Measurements from ENCODE around the gene RRP12.

RRP12 gene

GRCh38 chr10:97366572-97366971 lies 34.6 kb downstream of the RRP12 start:
- H3K4me1 ChIP-seq (ENCODE audit: insufficient read depth, low read length, severe bottlenecking), result peaks cover 12% of the 10 kb centered on the region
- no peaks in the 10 kb centered on the region for H3F3A ChIP-seq (ENCODE audit: insufficient read depth, low read length)
- H3K36me3 ChIP-seq (ENCODE audit: insufficient read depth, low read length), result peaks cover 19% of the 10 kb centered on the region; the same call in 1 of the 2 replicates
- no peaks in the 10 kb centered on the region for H3K27me3 ChIP-seq (ENCODE audit: insufficient read depth, low read length)
- H4K20me1 ChIP-seq (ENCODE audit: insufficient read depth, low read length), result no peaks in the 10 kb centered on the region
- peak overlapping the region; percentile 82 for H3K27ac ChIP-seq (ENCODE audit: low read depth, low read length, poor library complexity, severe bottlenecking)
- no peak overlapping the region for H3K9ac ChIP-seq (ENCODE audit: low read length)
- no peak overlapping the region for H3K4me2 ChIP-seq (ENCODE audit: low read length)
- no peaks in the 10 kb centered on the region for H3K9me2 ChIP-seq (ENCODE audit: low read depth, low read length)
- H3K4me3 ChIP-seq (ENCODE audit: low read depth, low read length, poor library complexity, severe bottlenecking), result no peak overlapping the region
- H2AFZ ChIP-seq (ENCODE audit: low read length), result no peak overlapping the region
- no peak for TF ChIP-seq EZH2 (IDR thresholded peaks at IDR 0.05; ENCODE audit: borderline replicate concordance, low read length)
- TF ChIP-seq, protein P1, sequence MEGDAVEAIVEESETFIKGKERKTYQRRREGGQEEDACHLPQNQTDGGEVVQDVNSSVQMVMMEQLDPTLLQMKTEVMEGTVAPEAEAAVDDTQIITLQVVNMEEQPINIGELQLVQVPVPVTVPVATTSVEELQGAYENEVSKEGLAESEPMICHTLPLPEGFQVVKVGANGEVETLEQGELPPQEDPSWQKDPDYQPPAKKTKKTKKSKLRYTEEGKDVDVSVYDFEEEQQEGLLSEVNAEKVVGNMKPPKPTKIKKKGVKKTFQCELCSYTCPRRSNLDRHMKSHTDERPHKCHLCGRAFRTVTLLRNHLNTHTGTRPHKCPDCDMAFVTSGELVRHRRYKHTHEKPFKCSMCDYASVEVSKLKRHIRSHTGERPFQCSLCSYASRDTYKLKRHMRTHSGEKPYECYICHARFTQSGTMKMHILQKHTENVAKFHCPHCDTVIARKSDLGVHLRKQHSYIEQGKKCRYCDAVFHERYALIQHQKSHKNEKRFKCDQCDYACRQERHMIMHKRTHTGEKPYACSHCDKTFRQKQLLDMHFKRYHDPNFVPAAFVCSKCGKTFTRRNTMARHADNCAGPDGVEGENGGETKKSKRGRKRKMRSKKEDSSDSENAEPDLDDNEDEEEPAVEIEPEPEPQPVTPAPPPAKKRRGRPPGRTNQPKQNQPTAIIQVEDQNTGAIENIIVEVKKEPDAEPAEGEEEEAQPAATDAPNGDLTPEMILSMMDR (IDR thresholded peaks at IDR 0.05; ENCODE audit: low read length), result no peak
- no peaks in the 10 kb centered on the region for H3K9me3 ChIP-seq (ENCODE audit: low read length)
- no peaks in the 10 kb centered on the region for H3K79me2 ChIP-seq (ENCODE audit: insufficient read depth, low read length)

- Histone ChIP-seq H3K4me2 (ENCODE audit: low read length) (peak overlapping the region; percentile 20; the same call in 1 of the 2 replicates), H3K9me2 (ENCODE audit: low read depth, low read length) (no peaks in the 10 kb centered on the region), H3F3A (ENCODE audit: insufficient read depth, low read length) (no peaks in the 10 kb centered on the region), H3K9me3 (ENCODE audit: low read length) (no peaks in the 10 kb centered on the region), H3K4me3 (ENCODE audit: low read depth, low read length, poor library complexity, severe bottlenecking) (peak overlapping the region; percentile 10), H2AFZ (ENCODE audit: low read length) (no peak overlapping the region), H3K79me2 (ENCODE audit: insufficient read depth, low read length) (no peaks in the 10 kb centered on the region), H3K27ac (ENCODE audit: low read depth, low read length, poor library complexity, severe bottlenecking) (peak overlapping the region; percentile 82), H3K9ac (ENCODE audit: low read length) (no peak overlapping the region), H3K4me1 (ENCODE audit: insufficient read depth, low read length, severe bottlenecking) (peaks cover 12% of the 10 kb centered on the region), H3K27me3 (ENCODE audit: insufficient read depth, low read length) (no peaks in the 10 kb centered on the region), H4K20me1 (ENCODE audit: insufficient read depth, low read length) (no peaks in the 10 kb centered on the region), H3K36me3 (ENCODE audit: insufficient read depth, low read length) (peaks cover 19% of the 10 kb centered on the region; the same call in 1 of the 2 replicates)
- no peak for TF ChIP-seq EZH2 (IDR thresholded peaks at IDR 0.05; ENCODE audit: borderline replicate concordance, low read length)
- TF ChIP-seq, protein P1 (IDR thresholded peaks at IDR 0.05; ENCODE audit: low read length), result no peak
These were observed 35.3 kb downstream of the RRP12 start for GRCh38 chr10:97365761-97366351.

DNA sequence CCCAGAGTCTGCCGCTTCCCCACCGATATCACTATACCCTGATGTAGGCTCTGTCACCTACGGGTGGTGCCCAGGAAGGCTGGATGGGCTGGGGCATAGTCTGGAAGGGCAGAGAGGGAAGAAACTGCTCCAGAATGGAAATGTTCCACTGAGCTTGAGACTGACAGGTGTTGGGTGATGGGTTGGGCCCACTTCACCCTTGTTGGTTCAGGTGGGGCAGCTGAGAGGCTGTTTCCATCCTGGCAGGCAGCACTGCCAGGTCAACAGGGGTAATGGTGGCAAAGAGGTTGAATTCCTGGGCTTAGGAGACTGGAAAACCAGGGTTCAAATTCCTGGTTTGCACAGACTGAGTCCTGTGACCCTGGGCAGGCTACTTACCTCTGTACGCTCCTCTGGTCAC lies 38.1 kb downstream of the RRP12 start:
- Histone ChIP-seq H3K4me2 (ENCODE audit: low read length) (no peak overlapping the region), H3K36me3 (ENCODE audit: insufficient read depth, low read length) (0 out of 2 replicates have a peak, but pooled peaks cover 8% of the 10 kb centered on the region)
- TF ChIP-seq, protein P1 (IDR thresholded peaks at IDR 0.05; ENCODE audit: low read length), result no peak
- TF ChIP-seq EZH2 (IDR thresholded peaks at IDR 0.05; ENCODE audit: borderline replicate concordance, low read length), result no peak

More for the DNA sequence above, 38.1 kb downstream of the RRP12 start:
- Histone ChIP-seq H4K20me1 (ENCODE audit: insufficient read depth, low read length) (no peaks in the 10 kb centered on the region), H3F3A (ENCODE audit: insufficient read depth, low read length) (no peaks in the 10 kb centered on the region), H3K9me3 (ENCODE audit: low read length) (no peaks in the 10 kb centered on the region), H3K79me2 (ENCODE audit: insufficient read depth, low read length) (no peaks in the 10 kb centered on the region), H3K4me3 (ENCODE audit: low read depth, low read length, poor library complexity, severe bottlenecking) (no peak overlapping the region), H3K9me2 (ENCODE audit: low read depth, low read length) (no peaks in the 10 kb centered on the region), H3K4me1 (ENCODE audit: insufficient read depth, low read length, severe bottlenecking) (peaks cover 12% of the 10 kb centered on the region), H2AFZ (ENCODE audit: low read length) (no peak overlapping the region), H3K27me3 (ENCODE audit: insufficient read depth, low read length) (no peaks in the 10 kb centered on the region), H3K27ac (ENCODE audit: low read depth, low read length, poor library complexity, severe bottlenecking) (no peak overlapping the region), H3K9ac (ENCODE audit: low read length) (no peak overlapping the region)

Data from OCI-LY1 (cell line).